ENCODE results near the gene EIF4EBP3.

GRCh38 chr5:140544986-140545385 is 2.5 kb upstream of the EIF4EBP3 start:
- no peak for TF ChIP-seq POLR2A (IDR thresholded peaks at IDR 0.05; ENCODE audit: low read depth, low read length)
- TF ChIP-seq POLR2AphosphoS5 (IDR thresholded peaks at IDR 0.05; ENCODE audit: low read depth, low read length), result no peak
